H1 (cell line): ENCODE data around the gene MEF2B. TPM values are rescaled to one million over a fixed set of nuclear protein-coding genes. Genes with fewer than 3 reads are reported as not detected.
A peak's percentile ranks its signal among the peaks of the same experiment; 100 is the strongest.

ENCODE experiments used
- CTCF ChIA-PET: fragments of 300-600 bp; sonication (Branson Sonifier 250); formaldehyde crosslinking; loops from one replicate; lab custom pipeline; 2021; ENCODE audit not compliant: partially characterized antibody; lab: Charles Lee
- POLR2A ChIA-PET: fragments of 300-600 bp; sonication (Branson Sonifier 250); formaldehyde crosslinking; loops from one replicate; lab custom pipeline; 2021; ENCODE audit warnings: inconsistent platforms; ENCODE audit not compliant: partially characterized antibody; lab: Charles Lee
- DNase-seq, 2 experiments: peaks; one replicate each; pipeline versions ENCODE4 v3.0.0 to v3.0.0-alpha.2; 2010 to 2022; ENCODE audit warnings: low spot score in 2 of 2, low read depth in 1 of 2, mixed read lengths in 1 of 2
- FAIRE-seq: peaks from 2 replicates; lab custom pipeline; 2011; peaks lifted over from hg19 to GRCh38; lab: Jason Lieb, UNC
- H2AFZ ChIP-seq: 2 replicates; pipeline ENCODE4 v1.8.1; 2012; ENCODE audit warnings: low read length, inconsistent platforms
- H2AK5ac ChIP-seq: 2 replicates; pipeline ENCODE4 v1.6.1; 2013; ENCODE audit warnings: low read depth, low read length
- H2BK120ac ChIP-seq: replicated peaks from 2 replicates; pipeline ENCODE3; 2013; ENCODE audit warnings: low read depth, low read length, inconsistent platforms
- H2BK12ac ChIP-seq: 2 replicates; pipeline ENCODE4 v1.6.1; 2013; ENCODE audit warnings: low read depth, low read length
- H2BK15ac ChIP-seq: 2 replicates; pipeline ENCODE4 v1.6.1; 2013; ENCODE audit warnings: low read length
- H2BK20ac ChIP-seq: 2 replicates; pipeline ENCODE4 v1.6.1; 2013; ENCODE audit warnings: low read length
- H2BK5ac ChIP-seq: 2 replicates; pipeline ENCODE4 v1.6.1; 2013; ENCODE audit warnings: low read depth, low read length
- H3K14ac ChIP-seq: 2 replicates; pipeline ENCODE4 v1.6.1; 2013; ENCODE audit warnings: inconsistent platforms; ENCODE audit not compliant: insufficient read length
- H3K18ac ChIP-seq: 2 replicates; pipeline ENCODE4 v1.6.1; 2013; ENCODE audit warnings: low read length; ENCODE audit errors: extremely low read depth
- H3K23ac ChIP-seq: 2 replicates; pipeline ENCODE4 v1.6.1; 2013; ENCODE audit warnings: inconsistent platforms; ENCODE audit not compliant: insufficient read length
- H3K23me2 ChIP-seq: 2 replicates; pipeline ENCODE4 v1.6.1; 2013; ENCODE audit warnings: low read depth, low read length
- H3K27ac ChIP-seq: 2 replicates; pipeline ENCODE4 v1.6.1; 2011; ENCODE audit warnings: low read depth, low read length, inconsistent platforms
- H3K27me3 ChIP-seq, 4 experiments: replicated peaks in 1 of 4; 1 replicate in 1 of 4; 2 replicates in 3 of 4; pipeline versions ENCODE4 v1.6.1 to v1.8.1; 2011 to 2013; ENCODE audit warnings: low read length in 3 of 4, mild to moderate bottlenecking in 3 of 4, inconsistent platforms in 2 of 4, mixed read lengths in 2 of 4, moderate library complexity in 1 of 4; ENCODE audit not compliant: control insufficient read depth in 3 of 4, insufficient read depth in 3 of 4; ENCODE audit errors: extremely low read depth in 1 of 4
- H3K36me3 ChIP-seq, 4 experiments: 2 replicates each; pipeline versions ENCODE4 v1.6.1 to v1.8.1; 2011 to 2013; ENCODE audit warnings: mild to moderate bottlenecking in 4 of 4, low read length in 3 of 4, moderate library complexity in 2 of 4, control low read depth in 1 of 4, inconsistent platforms in 1 of 4; ENCODE audit not compliant: insufficient read depth in 4 of 4, control insufficient read depth in 2 of 4
- H3K4ac ChIP-seq: replicated peaks from 2 replicates; pipeline ENCODE3; 2013; ENCODE audit warnings: low read length, low read depth, mixed read lengths, inconsistent platforms; ENCODE audit not compliant: insufficient read length
- H3K4me1 ChIP-seq, 4 experiments: replicated peaks in 1 of 4; 1 replicate in 1 of 4; 2 replicates in 3 of 4; pipeline versions ENCODE4 v1.6.1 to v1.8.1; 2011 to 2013; ENCODE audit warnings: low read length in 3 of 4, inconsistent platforms in 2 of 4, mixed read lengths in 1 of 4; ENCODE audit not compliant: insufficient read depth in 4 of 4, control insufficient read depth in 3 of 4
- H3K4me2 ChIP-seq, 2 experiments: 2 replicates each; pipeline versions ENCODE4 v1.6.1 to v1.8.1; 2011 to 2013; ENCODE audit warnings: low read depth in 2 of 2, low read length in 2 of 2, control low read depth in 1 of 2, inconsistent platforms in 1 of 2, mild to moderate bottlenecking in 1 of 2; ENCODE audit not compliant: insufficient read depth in 1 of 2
- H3K4me3 ChIP-seq, 4 experiments: fragments of 200-600, 300-600 bp in 1 of 4; sonication (generic), shearing (Covaris generic), sonication (Bioruptor Twin) in 1 of 4; 2 replicates each; pipeline versions ENCODE4 v1.5.1 to v1.8.1; 2011 to 2016; ENCODE audit warnings: low read length in 4 of 4, low read depth in 3 of 4, control low read depth in 2 of 4, inconsistent platforms in 2 of 4, mild to moderate bottlenecking in 2 of 4, mixed read lengths in 1 of 4, moderate library complexity in 1 of 4; ENCODE audit not compliant: insufficient read depth in 2 of 4; ENCODE audit errors: extremely low read depth in 1 of 4
- H3K56ac ChIP-seq: replicated peaks from 2 replicates; pipeline ENCODE3; 2013; ENCODE audit warnings: low read depth, mild to moderate bottlenecking, mixed read lengths, low read length, inconsistent platforms; ENCODE audit not compliant: insufficient read length
- H3K79me1 ChIP-seq: 2 replicates; pipeline ENCODE4 v1.6.1; 2013; ENCODE audit warnings: low read depth, low read length, control low read depth
- H3K79me2 ChIP-seq, 2 experiments: 2 replicates each; pipeline versions ENCODE4 v1.6.1 to v1.8.1; 2012 to 2013; ENCODE audit warnings: low read length in 2 of 2, mild to moderate bottlenecking in 2 of 2, inconsistent platforms in 1 of 2; ENCODE audit not compliant: insufficient read depth in 2 of 2, control insufficient read depth in 1 of 2
- H3K9ac ChIP-seq, 4 experiments: replicated peaks in 1 of 4; 1 replicate in 1 of 4; 2 replicates in 3 of 4; pipeline versions ENCODE4 v1.6.1 to v1.8.1; 2011 to 2013; ENCODE audit warnings: low read depth in 3 of 4, low read length in 3 of 4, control low read depth in 2 of 4, mild to moderate bottlenecking in 2 of 4, moderate library complexity in 2 of 4, inconsistent platforms in 1 of 4; ENCODE audit errors: extremely low read depth in 1 of 4
- H3K9me3 ChIP-seq, 2 experiments: 2 replicates each; pipeline versions ENCODE4 v1.6.1 to v1.8.1; 2012 to 2013; ENCODE audit warnings: mild to moderate bottlenecking in 2 of 2, moderate library complexity in 2 of 2, control low read depth in 1 of 2, inconsistent platforms in 1 of 2, low read depth in 1 of 2, low read length in 1 of 2, mixed read lengths in 1 of 2; ENCODE audit not compliant: insufficient read depth in 2 of 2
- H4K20me1 ChIP-seq, 2 experiments: replicated peaks in 1 of 2; 2 replicates each; pipeline versions ENCODE3 to v1.8.1; 2011 to 2013; ENCODE audit warnings: inconsistent platforms in 2 of 2, low read length in 2 of 2, mild to moderate bottlenecking in 1 of 2; ENCODE audit not compliant: insufficient read depth in 2 of 2, control insufficient read depth in 1 of 2
- H4K5ac ChIP-seq: 2 replicates; pipeline ENCODE4 v1.6.1; 2013; ENCODE audit warnings: low read length, low read depth, mixed read lengths, inconsistent platforms; ENCODE audit not compliant: insufficient read length
- H4K8ac ChIP-seq: 2 replicates; pipeline ENCODE4 v1.8.0; 2013; ENCODE audit warnings: mild to moderate bottlenecking, moderate library complexity, low read length, inconsistent platforms; ENCODE audit not compliant: insufficient read depth; ENCODE audit errors: extremely low read depth
- H4K91ac ChIP-seq: replicated peaks from 2 replicates; pipeline ENCODE3; 2013; ENCODE audit warnings: low read length, mixed read lengths, inconsistent platforms; ENCODE audit not compliant: insufficient read length
- POU5F1 ChIP-seq: IDR thresholded peaks from 2 replicates; pipeline ENCODE4 v1.6.1; 2011; ENCODE audit warnings: low read depth, mild to moderate bottlenecking, low read length, moderate library complexity
- SAP30 ChIP-seq: fragments of 300-600 bp; sonication (generic); IDR thresholded peaks from 2 replicates; pipeline ENCODE4 v1.7.1; 2012; ENCODE audit warnings: low read length, moderate library complexity, mild to moderate bottlenecking, inconsistent platforms; ENCODE audit not compliant: insufficient read depth, insufficient replicate concordance
- SIN3A ChIP-seq, 2 experiments: IDR thresholded peaks in 1 of 2; conservative IDR thresholded peaks in 1 of 2; 2 replicates each; pipeline ENCODE4 v1.6.1; 2011 to 2012; ENCODE audit warnings: low read length in 2 of 2, improper control_type of control experiment in 1 of 2, low read depth in 1 of 2, mild to moderate bottlenecking in 1 of 2
- SP4 ChIP-seq: IDR thresholded peaks from 2 replicates; pipeline ENCODE4 v1.6.1; 2012; ENCODE audit warnings: low read length, inconsistent platforms
- TCF12 ChIP-seq: IDR thresholded peaks from 2 replicates; pipeline ENCODE4 v1.6.1; 2011; ENCODE audit warnings: low read depth, mild to moderate bottlenecking, low read length
- WGBS, 2 experiments: shearing (Covaris generic) in 1 of 2; methylation state at CpG; one replicate each; pipeline versions ENCODE4 v1.1.6 to v1.1.7; 2013 to 2015; ENCODE audit warnings: low lambda C conversion rate in 2 of 2, mixed read lengths in 2 of 2, inconsistent platforms in 1 of 2, low coverage in 1 of 2, missing lambda C conversion rate in 1 of 2; ENCODE audit not compliant: insufficient replicate concordance in 2 of 2, insufficient coverage in 1 of 2, insufficient read length in 1 of 2; ENCODE audit errors: extremely low coverage in 1 of 2, missing lambda C conversion rate in 1 of 2; 5-methylcytosine and 5-hydroxymethylcytosine counted together
- polyA plus RNA-seq, 7 experiments: library from polyadenylated mRNA; depleted of rRNA in 3 of 7; stranded (reverse) in 5 of 7; unstranded in 2 of 7; fragments of >200 nt in 5 of 7; fragments of 200-250 nt in 2 of 7; gene quantifications; 1 replicate in 5 of 7; 2 replicates in 1 of 7; 4 replicates in 1 of 7; pipeline versions ENCODE4 v1.2.1 to v1.2.3, GENCODE V29; 2011 to 2013; ENCODE audit warnings: missing spikeins in 2 of 7, mixed read lengths in 2 of 7
- total RNA-seq: library from RNA; stranded (reverse); fragmentation: NEBNext Ultra II Directional; extraction: Animal tissue kit (Norgen Biotek cat#: 25700); gene quantifications from 2 replicates; pipeline ENCODE4 v1.2.1, GENCODE V29; 2021

MEF2B gene
- total and polyA plus RNA-seq, 2 of the 8 experiments (the other 6 are each of a cell fraction or from before 2014, with no cell fraction given), result 2.8 to 3.7 TPM

DNA sequence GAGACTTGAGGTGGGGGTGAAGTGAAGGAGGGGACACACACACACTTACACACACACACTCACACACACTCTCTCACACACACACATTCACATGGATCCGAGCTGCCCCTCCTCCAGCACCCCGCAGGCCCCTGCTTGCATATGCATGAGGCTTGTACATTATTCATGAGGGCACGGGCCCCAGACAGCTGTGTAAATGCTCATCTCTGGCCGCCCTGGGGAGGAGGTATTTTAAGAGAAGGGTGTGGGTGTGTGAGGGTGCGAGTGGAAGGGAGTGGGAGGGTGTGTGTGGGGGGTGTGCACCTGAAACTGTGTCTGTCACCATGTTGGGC, 44.1 kb upstream of the MEF2B start:
- Histone ChIP-seq H3K4ac (no peak overlapping the region), H3K4me1 (peaks cover 0 to 16% (median 10%) of the 10 kb centered on the region in 4 experiments; a peak in 6 of 7 replicates), H3K18ac (no peak overlapping the region), H2BK15ac (peak overlapping the region; percentile 6; the same call in 1 of the 2 replicates), H3K27me3 (peaks cover 11 to 39% (median 34%) of the 10 kb centered on the region in 4 experiments), H3K9ac (no peak overlapping the region), H3K9me3 (no peaks in the 10 kb centered on the region), H2AK5ac (peak overlapping the region; percentile 82; the same call in 1 of the 2 replicates), H4K8ac (no peak overlapping the region), H3K56ac (no peak overlapping the region), H4K91ac (no peak overlapping the region), H2BK12ac (no peak overlapping the region), H4K5ac (no peak overlapping the region), H3K23me2 (peaks cover 3% of the 10 kb centered on the region; the same call in 1 of the 2 replicates), H3K79me1 (no peaks in the 10 kb centered on the region), H2BK5ac (no peak overlapping the region), H2BK120ac (no peak overlapping the region), H3K14ac (no peak overlapping the region), H2BK20ac (no peak overlapping the region), H2AFZ (no peak overlapping the region), H3K79me2 (no peaks in the 10 kb centered on the region), H3K4me3 (no peak overlapping the region), H4K20me1 (peaks cover 3 to 16% of the 10 kb centered on the region in 2 experiments), H3K4me2 (peak overlapping the region in 1 of 2 experiments; percentile 30; a peak in 2 of 4 replicates), H3K36me3 (no peaks in the 10 kb centered on the region), H3K27ac (no peak overlapping the region), H3K23ac (no peak overlapping the region)
- no peak for TF ChIP-seq SP4
- TF ChIP-seq POU5F1, result peak; percentile 90; the same call in 1 of the 2 replicates
- TF ChIP-seq TCF12, result peak; percentile 57; the same call in 1 of the 2 replicates
- TF ChIP-seq SIN3A (conservative IDR thresholded peaks at IDR 0.05 in 1 of 2, IDR thresholded peaks at IDR 0.05 in 1 of 2; ENCODE audit: low read depth in 1 of 2, low read length in 2 of 2), result 0 out of 4 replicates have a peak, but pooled peaks of 1 of the 2 experiments have one; percentile 25
- TF ChIP-seq SAP30, result no peak
- 21% methylated on average over 5 of the region's 5 CpGs; no CpG with 5 or more reads in 1 of the 2 experiments for WGBS, 2 experiments
- FAIRE-seq, result no peak
- no peak for DNase-seq
- POLR2A ChIA-PET, result interaction anchor here (0.6 to 7.4 kb wide), 4 partner anchors 11 to 191 kb away, joined by 3 to 45 read pairs (median 4); partner anchors contain the start of genes GATAD2A and NR2C2AP
- CTCF ChIA-PET, result interaction anchor here (0.7 to 3.3 kb wide), 5 partner anchors 9 to 98 kb away, joined by 3 to 16 read pairs (median 3); no protein-coding TSS in a partner anchor
